Prostate gland (tissue), 2 donors: Measurements from ENCODE around the gene TEX44.

Experiments used
- POLR2A ChIP-seq: fragments of 450-650 bp; IDR thresholded peaks from one replicate; pipeline ENCODE4 v1.6.1; 2016; ENCODE audit warnings: antibody characterized with exemption, mild to moderate bottlenecking
- POLR2AphosphoS5 ChIP-seq: sonication (generic); formaldehyde crosslinking; IDR thresholded peaks from one replicate; pipeline ENCODE4 v1.6.1; 2017; ENCODE audit warnings: antibody characterized with exemption
- TF ChIP-seq, protein P1 (sequence below), 4 experiments: fragments of 200-600 bp in 2 of 4; fragments of 450-650 bp in 2 of 4; sonication (generic) in 2 of 4; IDR thresholded peaks; 1 replicate in 3 of 4; 2 replicates in 1 of 4; pipeline ENCODE4 v1.5.1; 2016 to 2019; ENCODE audit warnings: antibody characterized with exemption in 4 of 4, mild to moderate bottlenecking in 2 of 4, moderate library complexity in 2 of 4

GRCh38 chr2:231621051-231621879 is 28.6 kb downstream of the TEX44 start:
- TF ChIP-seq, protein P1, sequence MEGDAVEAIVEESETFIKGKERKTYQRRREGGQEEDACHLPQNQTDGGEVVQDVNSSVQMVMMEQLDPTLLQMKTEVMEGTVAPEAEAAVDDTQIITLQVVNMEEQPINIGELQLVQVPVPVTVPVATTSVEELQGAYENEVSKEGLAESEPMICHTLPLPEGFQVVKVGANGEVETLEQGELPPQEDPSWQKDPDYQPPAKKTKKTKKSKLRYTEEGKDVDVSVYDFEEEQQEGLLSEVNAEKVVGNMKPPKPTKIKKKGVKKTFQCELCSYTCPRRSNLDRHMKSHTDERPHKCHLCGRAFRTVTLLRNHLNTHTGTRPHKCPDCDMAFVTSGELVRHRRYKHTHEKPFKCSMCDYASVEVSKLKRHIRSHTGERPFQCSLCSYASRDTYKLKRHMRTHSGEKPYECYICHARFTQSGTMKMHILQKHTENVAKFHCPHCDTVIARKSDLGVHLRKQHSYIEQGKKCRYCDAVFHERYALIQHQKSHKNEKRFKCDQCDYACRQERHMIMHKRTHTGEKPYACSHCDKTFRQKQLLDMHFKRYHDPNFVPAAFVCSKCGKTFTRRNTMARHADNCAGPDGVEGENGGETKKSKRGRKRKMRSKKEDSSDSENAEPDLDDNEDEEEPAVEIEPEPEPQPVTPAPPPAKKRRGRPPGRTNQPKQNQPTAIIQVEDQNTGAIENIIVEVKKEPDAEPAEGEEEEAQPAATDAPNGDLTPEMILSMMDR (IDR thresholded peaks at IDR 0.05), result no peak
- TF ChIP-seq POLR2A (peak; percentile 29), POLR2AphosphoS5 (peak; percentile 37)
